ENCODE results near the gene EIF4ENIF1. TPM values are rescaled to one million over a fixed set of nuclear protein-coding genes. Genes with fewer than 3 reads are reported as not detected.

Gene EIF4ENIF1
- total RNA-seq, 1 donor from 2014 or later, result 24.6 TPM

DNA sequence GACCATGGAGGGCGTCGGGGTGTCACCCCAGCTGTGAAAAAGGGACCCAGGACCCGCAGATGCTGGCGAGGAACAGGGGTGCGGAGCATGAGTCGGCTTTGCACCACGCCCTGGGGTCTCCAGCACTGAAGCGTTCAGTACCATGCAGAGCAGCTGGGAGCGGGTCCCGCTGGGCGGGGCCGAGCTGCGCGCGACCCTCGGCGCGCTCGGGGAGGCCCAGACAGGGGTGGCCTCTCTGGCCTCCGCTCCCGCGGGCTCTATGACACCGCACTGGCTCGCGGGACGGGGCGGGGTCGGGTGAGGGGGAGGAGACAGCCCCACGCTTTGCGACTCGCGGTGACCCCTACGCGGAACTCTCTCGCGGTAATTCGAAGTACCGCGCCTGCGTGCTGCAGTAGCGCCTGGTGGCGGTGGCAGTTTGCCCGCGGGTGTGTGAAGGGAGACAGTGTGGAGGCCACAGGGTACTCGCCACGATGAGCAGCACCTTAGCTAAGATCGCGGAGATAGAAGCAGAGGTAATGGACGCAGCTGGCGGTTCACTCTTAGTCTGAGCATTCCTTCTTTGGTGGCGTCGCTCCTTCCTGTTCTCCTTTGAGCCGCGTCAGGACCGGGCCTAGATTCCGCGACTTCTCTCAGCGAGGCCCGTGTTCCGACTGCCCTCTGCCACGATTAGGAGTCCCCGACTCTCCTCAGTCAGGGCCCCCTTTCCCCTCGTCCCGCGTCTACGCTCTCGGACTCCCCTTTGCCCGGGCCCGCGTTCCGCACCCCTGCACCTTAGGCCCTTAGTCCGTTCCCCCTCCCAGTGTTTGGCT is 90.2 kb downstream of the EIF4ENIF1 start, which contains the start of gene DRG1:
Gene DRG1, plus strand, starts transcription at position 394 of the 812 bp plus-strand sequence. Its CDS starts 80 bp downstream, at position 474.
- peaks cover under 1 to 13% of the 10 kb centered on the region in 2 donors for H3K36me3 ChIP-seq
- H3K4me1 ChIP-seq, result peaks cover 15% of the 10 kb centered on the region
- peak; percentile 93 to 96 for DNase-seq (ENCODE audit: extremely low spot score in 2 of 2)
- peak within 1 kb of the TSS; percentile 81 for H3K27ac ChIP-seq
- no peaks in the 10 kb centered on the region for H3K9me3 ChIP-seq
- H3K4me3 ChIP-seq, result peak within 1 kb of the TSS; percentile 86 to 94
- peak; percentile 87 to 98 for TF ChIP-seq POLR2AphosphoS5 (IDR thresholded peaks at IDR 0.05; ENCODE audit: insufficient read depth in 1 of 2, low read depth in 1 of 2)
- TF ChIP-seq POLR2A (IDR thresholded peaks at IDR 0.05), result peak in 1 of 2 donors; percentile 82
- TF ChIP-seq, protein P1, sequence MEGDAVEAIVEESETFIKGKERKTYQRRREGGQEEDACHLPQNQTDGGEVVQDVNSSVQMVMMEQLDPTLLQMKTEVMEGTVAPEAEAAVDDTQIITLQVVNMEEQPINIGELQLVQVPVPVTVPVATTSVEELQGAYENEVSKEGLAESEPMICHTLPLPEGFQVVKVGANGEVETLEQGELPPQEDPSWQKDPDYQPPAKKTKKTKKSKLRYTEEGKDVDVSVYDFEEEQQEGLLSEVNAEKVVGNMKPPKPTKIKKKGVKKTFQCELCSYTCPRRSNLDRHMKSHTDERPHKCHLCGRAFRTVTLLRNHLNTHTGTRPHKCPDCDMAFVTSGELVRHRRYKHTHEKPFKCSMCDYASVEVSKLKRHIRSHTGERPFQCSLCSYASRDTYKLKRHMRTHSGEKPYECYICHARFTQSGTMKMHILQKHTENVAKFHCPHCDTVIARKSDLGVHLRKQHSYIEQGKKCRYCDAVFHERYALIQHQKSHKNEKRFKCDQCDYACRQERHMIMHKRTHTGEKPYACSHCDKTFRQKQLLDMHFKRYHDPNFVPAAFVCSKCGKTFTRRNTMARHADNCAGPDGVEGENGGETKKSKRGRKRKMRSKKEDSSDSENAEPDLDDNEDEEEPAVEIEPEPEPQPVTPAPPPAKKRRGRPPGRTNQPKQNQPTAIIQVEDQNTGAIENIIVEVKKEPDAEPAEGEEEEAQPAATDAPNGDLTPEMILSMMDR (IDR thresholded peaks at IDR 0.05), result no peak
- intact Hi-C loops (cut with DNase I), result loop anchor here (1.0 kb wide), 1 partner anchor 54 kb away; no protein-coding TSS in a partner anchor
- H3K27me3 ChIP-seq, result no peaks in the 10 kb centered on the region

GRCh38 chr22:31398231-31398630 is 91.4 kb downstream of the EIF4ENIF1 start:
- intact Hi-C loops (cut with DNase I), result no loop called here

DNA sequence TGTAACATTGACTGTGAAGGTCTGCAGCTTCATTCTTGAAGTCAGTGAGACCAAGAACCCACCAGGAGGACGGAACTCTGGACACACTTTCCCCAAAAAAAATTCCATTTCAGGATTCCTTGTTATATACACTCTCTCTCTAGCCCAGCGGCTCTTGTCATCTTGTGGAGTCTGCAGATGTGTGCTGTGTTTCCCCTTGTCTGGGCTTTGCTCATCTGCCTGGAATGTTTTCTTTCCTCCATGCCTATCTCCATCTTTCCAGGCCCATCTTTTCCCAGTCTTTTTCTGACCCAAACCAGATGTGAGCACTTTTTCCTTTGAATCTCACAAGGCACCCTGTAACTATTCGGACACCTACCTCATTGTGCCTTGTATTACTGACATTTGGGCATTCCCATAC is 95.3 kb downstream of the EIF4ENIF1 start:
- H3K4me3 ChIP-seq, result no peak overlapping the region
- intact Hi-C loops (cut with DNase I), result no loop called here
- H3K4me1 ChIP-seq, result no peaks in the 10 kb centered on the region
- DNase-seq (ENCODE audit: extremely low spot score in 2 of 2), result no peak
- TF ChIP-seq POLR2AphosphoS5 (IDR thresholded peaks at IDR 0.05; ENCODE audit: insufficient read depth in 1 of 2, low read depth in 1 of 2), result no peak
- TF ChIP-seq POLR2A (IDR thresholded peaks at IDR 0.05), result no peak
- TF ChIP-seq, protein P1 (IDR thresholded peaks at IDR 0.05), result no peak
- H3K27me3 ChIP-seq, result no peaks in the 10 kb centered on the region
- no peaks in the 10 kb centered on the region for H3K36me3 ChIP-seq
- no peak overlapping the region for H3K27ac ChIP-seq
- H3K9me3 ChIP-seq, result no peaks in the 10 kb centered on the region

More at GRCh38 chr22:31398231-31398630, 91.4 kb downstream of the EIF4ENIF1 start:
- no peak overlapping the region for H3K27ac ChIP-seq
- H3K9me3 ChIP-seq, result no peaks in the 10 kb centered on the region
- peaks cover 0 to 9% of the 10 kb centered on the region in 2 donors for H3K36me3 ChIP-seq
- H3K4me1 ChIP-seq, result peaks cover 15% of the 10 kb centered on the region
- no peak for DNase-seq (ENCODE audit: extremely low spot score in 2 of 2)
- no peak overlapping the region for H3K4me3 ChIP-seq
- no peaks in the 10 kb centered on the region for H3K27me3 ChIP-seq
- TF ChIP-seq, protein P1 (IDR thresholded peaks at IDR 0.05), result no peak
- TF ChIP-seq POLR2A (IDR thresholded peaks at IDR 0.05), result no peak
- TF ChIP-seq POLR2AphosphoS5 (IDR thresholded peaks at IDR 0.05; ENCODE audit: insufficient read depth in 1 of 2, low read depth in 1 of 2), result no peak

DNA sequence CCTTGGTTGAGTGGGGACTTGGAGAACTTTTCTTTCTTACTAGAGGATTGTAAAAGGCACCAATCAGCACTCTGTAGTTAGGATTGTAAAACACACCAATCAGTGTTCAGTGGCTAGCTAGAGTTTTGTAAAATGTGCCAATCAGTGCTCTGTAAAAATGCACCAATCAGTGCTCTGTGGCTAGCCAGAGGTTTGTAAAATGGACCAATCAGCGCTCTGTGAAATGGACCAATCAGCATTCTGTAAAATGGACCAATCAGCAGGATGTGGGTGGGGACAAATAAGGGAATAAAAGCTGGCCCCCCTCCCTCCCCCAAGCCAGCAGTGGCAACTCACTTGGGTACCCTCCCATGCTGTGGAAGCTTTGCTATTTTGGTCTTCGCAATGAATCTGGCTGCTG is 95.7 kb downstream of the EIF4ENIF1 start:
- no peak overlapping the region for H3K27ac ChIP-seq
- no peak for DNase-seq (ENCODE audit: extremely low spot score in 2 of 2)
- H3K36me3 ChIP-seq, result no peaks in the 10 kb centered on the region
- H3K4me3 ChIP-seq, result no peak overlapping the region
- no peaks in the 10 kb centered on the region for H3K9me3 ChIP-seq
- H3K4me1 ChIP-seq, result no peaks in the 10 kb centered on the region
- intact Hi-C loops (cut with DNase I), result no loop called here
- TF ChIP-seq, protein P1 (IDR thresholded peaks at IDR 0.05), result no peak
- TF ChIP-seq POLR2A (IDR thresholded peaks at IDR 0.05) (no peak), POLR2AphosphoS5 (IDR thresholded peaks at IDR 0.05; ENCODE audit: insufficient read depth in 1 of 2, low read depth in 1 of 2) (no peak)
- H3K27me3 ChIP-seq, result no peaks in the 10 kb centered on the region

Small RNA genes lying within 50 kb of the gene (small RNA-seq; reads per million reads assigned to genes)
- gene AL096701.2 (not detected), gene RNU6-28P (not detected)

Other genes with a start within 250 kb of the EIF4ENIF1 start
- 32.4 TPM for gene PIK3IP1, start 197.4 kb downstream of the EIF4ENIF1 start, total RNA-seq
- gene PATZ1, start 143.5 kb downstream of the EIF4ENIF1 start, total RNA-seq, result 18.4 TPM
- 42.0 TPM for gene DRG1, start 90.2 kb downstream of the EIF4ENIF1 start, total RNA-seq
- 33.6 TPM for gene SFI1, start 6.7 kb upstream of the EIF4ENIF1 start, total RNA-seq
- 50.3 TPM for gene PISD, start 172.4 kb upstream of the EIF4ENIF1 start, total RNA-seq